GM19395 (cell line): ENCODE results near the gene MAMDC2.

Experiments
- ATAC-seq: cut with Tn5 transposase; IDR thresholded peaks from one replicate; pipeline ENCODE4 v1.9.1; 2021; ENCODE audit warnings: mild to moderate bottlenecking, moderate library complexity; ENCODE audit not compliant: unreplicated experiment

MAMDC2 gene

GRCh38 chr9:70061776-70062175 is 18.1 kb downstream of the MAMDC2 start:
- ATAC-seq: no peak

- no peak for ATAC-seq
Observed at GRCh38 chr9:70064496-70064895, 20.8 kb downstream of the MAMDC2 start.

DNA sequence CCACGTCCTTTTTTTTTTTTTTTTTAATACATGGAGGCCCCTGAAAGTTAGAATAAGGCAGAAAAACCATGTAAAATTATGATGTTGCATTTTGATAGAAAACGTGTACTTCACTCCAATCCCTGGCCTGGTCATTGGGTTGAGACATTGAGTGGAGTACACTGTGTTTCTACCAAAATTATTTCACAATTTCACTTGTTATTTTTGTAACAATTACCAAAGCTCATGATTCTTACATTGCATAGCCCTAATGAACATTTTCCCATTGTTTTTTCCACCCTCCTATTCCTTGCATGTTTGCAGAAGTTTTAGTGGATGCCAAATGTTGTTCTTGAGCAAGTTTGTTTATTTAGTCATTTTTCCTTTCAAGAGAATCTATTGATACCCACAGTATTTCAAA is 21.9 kb downstream of the MAMDC2 start:
- ATAC-seq: no peak

DNA sequence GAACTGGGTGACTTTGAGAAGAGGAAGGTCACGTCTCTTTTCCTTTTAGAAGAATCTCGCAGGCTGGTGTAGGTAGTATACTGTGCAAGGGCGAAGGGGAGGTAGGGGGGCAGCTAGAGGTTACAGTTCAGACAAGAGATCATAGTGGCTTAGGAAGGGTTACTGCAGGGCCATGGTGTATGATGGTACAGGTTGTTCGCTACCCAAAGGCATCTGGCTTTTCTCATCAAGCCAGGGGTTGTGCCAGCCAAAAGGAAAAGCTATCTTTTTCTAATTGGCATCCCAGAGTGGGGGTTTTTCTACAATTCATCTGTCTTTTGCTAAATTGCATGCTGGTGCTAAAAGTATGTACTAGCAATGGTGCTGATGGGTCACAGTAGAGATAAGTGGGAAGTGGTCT is 22.8 kb downstream of the MAMDC2 start:
- ATAC-seq: no peak

DNA sequence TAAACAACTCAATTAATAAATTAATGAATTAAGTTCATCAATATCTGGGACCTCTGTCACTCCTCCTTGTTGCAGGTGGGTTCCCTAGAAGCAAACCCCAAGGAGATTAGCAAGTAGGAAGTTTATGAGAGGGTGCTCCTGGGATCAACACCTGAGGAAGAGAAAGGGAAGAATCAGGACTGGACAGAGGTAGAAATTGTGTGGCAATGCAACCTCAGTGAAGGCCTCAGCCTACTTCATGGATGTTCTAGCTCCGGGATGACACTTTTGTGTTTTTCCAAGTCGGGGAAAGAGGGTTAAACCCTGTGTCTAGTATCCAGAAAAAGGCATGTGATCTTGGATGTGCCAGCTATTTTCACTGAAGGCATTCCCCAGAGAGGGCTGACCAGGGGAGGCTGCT is 23.2 kb downstream of the MAMDC2 start:
- ATAC-seq: no peak

- ATAC-seq: no peak
Observed at GRCh38 chr9:70069704-70070103, 26.1 kb downstream of the MAMDC2 start.

- ATAC-seq: no peak
Observed at GRCh38 chr9:70073193-70073592, 29.5 kb downstream of the MAMDC2 start.

DNA sequence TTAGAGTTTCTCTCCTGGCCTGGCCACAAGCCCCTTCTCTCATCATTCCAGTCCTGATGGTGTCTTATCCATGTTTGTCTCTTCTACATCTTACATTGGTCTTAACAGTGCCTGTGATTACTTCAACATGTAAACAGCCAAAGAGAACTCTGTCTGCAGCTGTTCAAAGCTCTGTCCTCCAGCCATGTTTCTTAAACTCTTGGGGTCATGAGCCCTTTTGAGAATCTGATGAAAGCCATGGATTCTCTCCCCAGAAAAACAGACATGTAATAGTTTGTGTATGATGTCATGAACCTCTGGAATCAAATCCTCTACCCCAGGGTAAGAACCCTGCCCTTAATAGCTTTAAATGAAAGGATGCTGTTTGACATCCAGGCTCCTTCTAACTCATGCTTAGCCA is 30.1 kb downstream of the MAMDC2 start:
- ATAC-seq: no peak

DNA sequence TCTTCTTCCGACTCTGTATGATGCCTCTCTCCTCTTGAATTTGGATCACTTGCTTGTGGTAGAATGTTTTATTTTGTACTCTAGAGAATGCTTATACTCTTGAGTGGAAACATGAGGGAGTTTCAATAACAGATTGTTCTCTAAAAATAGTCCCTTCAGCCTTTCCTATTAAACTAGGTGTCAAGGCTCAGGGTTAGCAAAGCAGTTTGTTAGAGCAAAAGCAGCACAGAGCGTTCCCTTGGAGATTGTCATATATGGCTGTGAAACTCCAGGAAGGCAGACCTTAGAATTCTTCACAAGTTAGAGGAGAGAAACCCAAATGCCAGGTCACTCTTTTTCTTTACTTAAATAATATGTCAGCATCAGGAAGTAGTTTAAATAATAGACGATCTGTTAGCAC is 33.0 kb downstream of the MAMDC2 start:
- ATAC-seq: no peak

GRCh38 chr9:70079417-70080037 is 35.9 kb downstream of the MAMDC2 start:
- no peak for ATAC-seq

DNA sequence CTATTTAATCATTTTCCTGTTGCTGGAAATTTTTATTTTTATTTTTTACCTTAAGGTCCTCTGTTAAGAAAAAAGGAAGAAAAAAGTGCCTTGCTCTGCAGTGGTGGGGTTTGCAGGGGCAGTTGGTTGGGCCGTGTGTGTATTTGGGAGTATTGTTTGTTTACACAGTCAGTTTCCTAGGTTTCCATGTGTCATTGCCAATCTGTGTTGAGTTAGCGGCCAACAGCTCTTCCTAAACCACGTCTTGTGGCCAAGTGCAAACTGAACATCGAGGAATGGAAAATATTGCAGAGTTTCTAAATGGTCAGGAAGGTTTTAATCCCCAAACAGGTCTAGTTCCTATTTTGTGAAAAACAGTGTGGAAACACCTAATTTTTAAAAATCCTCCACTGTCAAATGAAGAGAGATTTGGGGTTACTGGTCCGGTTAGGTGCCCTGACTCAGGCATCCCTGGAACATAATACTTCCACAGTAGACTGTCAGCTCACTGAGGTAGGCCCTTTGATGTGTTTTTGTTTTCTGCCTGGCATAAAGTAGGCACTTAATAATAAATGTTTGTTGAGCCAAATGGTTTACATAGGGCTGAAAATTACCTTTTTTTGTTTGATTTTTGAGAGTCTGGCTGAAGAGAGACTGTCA is 37.0 kb downstream of the MAMDC2 start:
- ATAC-seq: no peak

GRCh38 chr9:70081120-70081495 is 37.5 kb downstream of the MAMDC2 start:
- ATAC-seq: no peak

- ATAC-seq: no peak
Observed at GRCh38 chr9:70083429-70083828, 39.8 kb downstream of the MAMDC2 start.

- no peak for ATAC-seq
Observed at GRCh38 chr9:70085241-70085640, 41.6 kb downstream of the MAMDC2 start.

DNA sequence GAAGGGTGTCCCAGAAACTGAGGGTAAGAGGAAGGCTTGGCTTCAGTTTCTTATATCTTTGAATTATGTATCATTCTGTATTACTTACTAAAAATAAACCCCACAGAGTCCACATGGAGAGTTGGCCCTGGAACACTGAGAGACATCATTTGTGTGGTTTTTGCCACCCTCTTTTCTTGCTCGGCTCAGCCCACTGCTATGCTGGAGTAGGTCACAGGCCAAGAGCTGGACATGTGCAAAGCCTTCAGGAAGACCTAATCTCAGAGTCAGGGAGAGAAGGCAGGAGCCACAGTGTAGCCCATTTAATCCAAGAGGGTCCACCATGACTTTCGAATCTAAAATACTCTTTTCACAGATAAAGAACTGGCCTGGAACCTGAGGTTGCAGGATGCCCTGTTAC is 47.5 kb downstream of the MAMDC2 start:
- ATAC-seq: no peak

DNA sequence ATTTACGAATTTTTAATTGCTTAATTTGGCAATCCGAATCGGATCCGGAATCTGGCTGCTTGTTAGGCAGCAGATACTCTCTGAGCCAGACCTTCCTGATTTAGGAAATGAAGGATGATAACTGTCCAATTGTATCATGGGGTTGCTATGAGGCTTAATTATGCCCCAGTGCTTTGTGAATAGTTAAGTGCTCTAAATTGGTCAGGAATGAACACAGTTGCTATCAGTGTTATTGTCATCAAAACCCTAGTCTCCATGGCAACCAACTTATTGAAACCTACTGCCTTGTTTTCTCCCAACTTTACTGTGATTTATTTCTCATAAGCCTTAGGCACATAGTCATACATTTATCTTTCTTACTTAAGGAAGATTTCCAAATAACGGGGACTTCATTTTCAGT is 47.9 kb downstream of the MAMDC2 start:
- ATAC-seq: no peak

- ATAC-seq: no peak
Observed at GRCh38 chr9:70092190-70092589, 48.5 kb downstream of the MAMDC2 start.

- ATAC-seq: no peak
Observed at GRCh38 chr9:70093095-70093494, 49.4 kb downstream of the MAMDC2 start.

DNA sequence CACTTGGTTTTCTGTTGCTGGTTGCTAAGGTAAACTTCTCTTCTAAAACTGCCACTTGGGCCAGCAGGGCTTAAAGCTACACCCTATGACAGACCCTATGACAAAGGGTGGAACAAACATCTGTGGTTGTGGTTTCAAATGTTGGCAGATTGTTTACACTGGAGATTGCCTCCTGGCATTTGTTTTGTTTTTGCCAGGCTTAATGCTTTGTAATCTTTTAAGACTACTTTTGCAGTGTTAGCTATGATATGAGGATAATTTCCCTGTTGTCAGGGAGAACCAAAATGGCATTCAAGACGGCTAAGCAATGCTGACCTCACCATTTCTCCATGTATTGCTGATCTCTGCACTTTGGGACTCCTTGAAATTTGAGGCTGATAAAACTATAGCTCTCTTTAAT is 50.3 kb downstream of the MAMDC2 start:
- no peak for ATAC-seq

- ATAC-seq: no peak
Observed at GRCh38 chr9:70094747-70095146, 51.1 kb downstream of the MAMDC2 start.

GRCh38 chr9:70097187-70097586 is 53.5 kb downstream of the MAMDC2 start:
- ATAC-seq: no peak

GRCh38 chr9:70100362-70100761 is 56.7 kb downstream of the MAMDC2 start:
- ATAC-seq: no peak

GRCh38 chr9:70101265-70101664 is 57.6 kb downstream of the MAMDC2 start:
- no peak for ATAC-seq
